GM19395 (cell line): ENCODE data around the gene CCDC3.
"Not testable (repeated sequence)": the region's sequence is repeated elsewhere in the genome, so short reads cannot be mapped to it uniquely, and the experiment has no call there.

ENCODE experiments used
- ATAC-seq: cut with Tn5 transposase; IDR thresholded peaks from one replicate; pipeline ENCODE4 v1.9.1; 2021; ENCODE audit warnings: mild to moderate bottlenecking, moderate library complexity; ENCODE audit not compliant: unreplicated experiment

CCDC3 gene

GRCh38 chr10:13001041-13001886, at the start of gene CCDC3:
Gene CCDC3, minus strand, starts transcription at chr10:13001713. Its CDS starts 143 bp downstream, at chr10:13001570.
- ATAC-seq, result no peak

GRCh38 chr10:13051126-13051694, 49.7 kb upstream of the CCDC3 start:
- ATAC-seq, result no peak

- ATAC-seq, result no peak
Observed at GRCh38 chr10:13049774-13050420, 48.4 kb upstream of the CCDC3 start.

GRCh38 chr10:13048762-13049161, 47.2 kb upstream of the CCDC3 start:
- no peak for ATAC-seq

GRCh38 chr10:13047529-13048206, 46.2 kb upstream of the CCDC3 start:
- ATAC-seq, result no peak

GRCh38 chr10:13046851-13047528, 45.5 kb upstream of the CCDC3 start:
- no peak for ATAC-seq

GRCh38 chr10:13043520-13043919, 42.0 kb upstream of the CCDC3 start:
- ATAC-seq, result no peak

GRCh38 chr10:13039761-13040160, 38.2 kb upstream of the CCDC3 start:
- no peak for ATAC-seq

GRCh38 chr10:13038391-13038790, 36.9 kb upstream of the CCDC3 start:
- ATAC-seq, result no peak

GRCh38 chr10:13037832-13038231, 36.3 kb upstream of the CCDC3 start:
- no peak for ATAC-seq

- no peak for ATAC-seq
Observed at GRCh38 chr10:13036841-13037240, 35.3 kb upstream of the CCDC3 start.

- not testable (repeated sequence) for ATAC-seq
Observed at GRCh38 chr10:13035731-13036130, 34.2 kb upstream of the CCDC3 start.

- ATAC-seq, result no peak
Observed at GRCh38 chr10:13026873-13027272, 25.4 kb upstream of the CCDC3 start.

- no peak for ATAC-seq
Observed at GRCh38 chr10:13023754-13024153, 22.2 kb upstream of the CCDC3 start.

- no peak for ATAC-seq
Observed at GRCh38 chr10:13019280-13019679, 17.8 kb upstream of the CCDC3 start.

- no peak for ATAC-seq
Observed at GRCh38 chr10:13018171-13018570, 16.7 kb upstream of the CCDC3 start.

GRCh38 chr10:13016886-13017285, 15.4 kb upstream of the CCDC3 start:
- ATAC-seq, result no peak

GRCh38 chr10:13016426-13016825, 14.9 kb upstream of the CCDC3 start:
- no peak for ATAC-seq

- no peak for ATAC-seq
Observed at GRCh38 chr10:13006037-13006436, 4.5 kb upstream of the CCDC3 start.

GRCh38 chr10:13003759-13004158, 2.2 kb upstream of the CCDC3 start:
- no peak for ATAC-seq

GRCh38 chr10:13003004-13003403, 1.5 kb upstream of the CCDC3 start:
- no peak for ATAC-seq
